Measurements from ENCODE around the gene PKD1L1. TPM values are rescaled to one million over a fixed set of nuclear protein-coding genes. Genes with fewer than 3 reads are reported as not detected.
"Not testable (repeated sequence)": the region's sequence is repeated elsewhere in the genome, so short reads cannot be mapped to it uniquely, and the experiment has no call there.

The PKD1L1 gene, protein sequence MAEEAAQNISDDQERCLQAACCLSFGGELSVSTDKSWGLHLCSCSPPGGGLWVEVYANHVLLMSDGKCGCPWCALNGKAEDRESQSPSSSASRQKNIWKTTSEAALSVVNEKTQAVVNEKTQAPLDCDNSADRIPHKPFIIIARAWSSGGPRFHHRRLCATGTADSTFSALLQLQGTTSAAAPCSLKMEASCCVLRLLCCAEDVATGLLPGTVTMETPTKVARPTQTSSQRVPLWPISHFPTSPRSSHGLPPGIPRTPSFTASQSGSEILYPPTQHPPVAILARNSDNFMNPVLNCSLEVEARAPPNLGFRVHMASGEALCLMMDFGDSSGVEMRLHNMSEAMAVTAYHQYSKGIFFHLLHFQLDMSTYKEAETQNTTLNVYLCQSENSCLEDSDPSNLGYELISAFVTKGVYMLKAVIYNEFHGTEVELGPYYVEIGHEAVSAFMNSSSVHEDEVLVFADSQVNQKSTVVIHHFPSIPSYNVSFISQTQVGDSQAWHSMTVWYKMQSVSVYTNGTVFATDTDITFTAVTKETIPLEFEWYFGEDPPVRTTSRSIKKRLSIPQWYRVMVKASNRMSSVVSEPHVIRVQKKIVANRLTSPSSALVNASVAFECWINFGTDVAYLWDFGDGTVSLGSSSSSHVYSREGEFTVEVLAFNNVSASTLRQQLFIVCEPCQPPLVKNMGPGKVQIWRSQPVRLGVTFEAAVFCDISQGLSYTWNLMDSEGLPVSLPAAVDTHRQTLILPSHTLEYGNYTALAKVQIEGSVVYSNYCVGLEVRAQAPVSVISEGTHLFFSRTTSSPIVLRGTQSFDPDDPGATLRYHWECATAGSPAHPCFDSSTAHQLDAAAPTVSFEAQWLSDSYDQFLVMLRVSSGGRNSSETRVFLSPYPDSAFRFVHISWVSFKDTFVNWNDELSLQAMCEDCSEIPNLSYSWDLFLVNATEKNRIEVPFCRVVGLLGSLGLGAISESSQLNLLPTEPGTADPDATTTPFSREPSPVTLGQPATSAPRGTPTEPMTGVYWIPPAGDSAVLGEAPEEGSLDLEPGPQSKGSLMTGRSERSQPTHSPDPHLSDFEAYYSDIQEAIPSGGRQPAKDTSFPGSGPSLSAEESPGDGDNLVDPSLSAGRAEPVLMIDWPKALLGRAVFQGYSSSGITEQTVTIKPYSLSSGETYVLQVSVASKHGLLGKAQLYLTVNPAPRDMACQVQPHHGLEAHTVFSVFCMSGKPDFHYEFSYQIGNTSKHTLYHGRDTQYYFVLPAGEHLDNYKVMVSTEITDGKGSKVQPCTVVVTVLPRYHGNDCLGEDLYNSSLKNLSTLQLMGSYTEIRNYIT (N-terminal part only)
- total RNA-seq = under 1 TPM; 0.08 TPM

DNA sequence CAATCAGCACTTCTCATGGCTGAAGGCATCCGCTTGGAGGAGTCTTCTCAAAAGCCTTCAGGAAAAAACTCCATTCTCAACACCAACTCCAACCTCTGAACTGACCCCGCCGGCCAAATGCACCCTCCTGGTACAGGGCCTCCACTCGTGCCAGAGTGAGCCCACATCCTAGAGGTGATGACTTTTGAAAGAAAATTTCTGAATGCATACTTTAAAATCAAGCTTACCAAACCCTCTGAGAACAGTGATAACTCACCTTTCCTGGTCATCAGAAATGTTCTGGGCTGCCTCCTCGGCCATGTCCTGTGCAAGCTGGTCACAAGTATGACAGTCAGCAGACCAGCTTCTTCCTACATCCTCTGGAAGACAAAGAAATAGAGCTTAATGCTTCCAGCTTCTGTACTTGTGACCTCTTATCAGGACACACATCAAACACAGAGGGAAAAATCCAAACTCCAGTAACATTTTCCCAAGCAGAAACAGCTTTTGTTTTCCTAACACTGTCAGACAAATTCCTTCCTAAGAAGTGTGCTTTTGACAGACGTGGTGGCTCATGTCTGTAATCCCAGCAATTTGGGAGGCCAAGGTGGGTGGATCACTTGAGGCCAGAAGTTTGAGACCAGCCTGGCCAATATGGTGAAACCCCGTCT, at the start of gene PKD1L1:
PKD1L1 (minus strand) TSS at position 326 of the 650 bp plus-strand sequence; CDS start at position 300, 26 bp downstream.
- ChIA-PET POLR2A (no interaction called here), CTCF (interaction anchor here (0.6 kb wide), 1 partner anchor 162 kb away, joined by 3 read pairs; no protein-coding TSS in a partner anchor)

DNA sequence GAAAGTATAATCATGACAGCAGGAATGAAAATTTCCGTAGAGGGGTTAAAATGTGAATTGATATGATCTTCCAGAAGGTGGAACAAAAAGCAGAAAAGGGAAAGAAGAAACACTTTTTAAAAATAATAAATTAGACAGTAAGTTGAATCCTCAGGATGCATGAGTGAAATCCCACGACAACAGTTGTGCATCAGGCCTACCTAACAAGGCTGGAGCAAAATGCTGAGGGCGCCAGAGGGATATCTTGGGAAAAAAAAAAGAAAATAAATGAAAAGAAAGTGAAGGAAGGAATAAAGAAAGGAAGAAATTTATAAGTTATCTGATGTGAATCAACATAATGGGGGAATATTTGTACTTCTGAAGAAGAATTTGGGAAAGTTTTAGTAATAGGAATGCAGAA, 44.2 kb upstream of the PKD1L1 start:
- ChIA-PET CTCF (interaction anchor here (0.7 to 1.8 kb wide), 9 partner anchors 10 to 118 kb away, joined by 3 to 23 read pairs (median 5); no protein-coding TSS in a partner anchor), POLR2A (interaction anchor here (1.3 kb wide), 1 partner anchor 96 kb away, joined by 9 read pairs; the partner anchor contains the start of gene UPP1)

DNA sequence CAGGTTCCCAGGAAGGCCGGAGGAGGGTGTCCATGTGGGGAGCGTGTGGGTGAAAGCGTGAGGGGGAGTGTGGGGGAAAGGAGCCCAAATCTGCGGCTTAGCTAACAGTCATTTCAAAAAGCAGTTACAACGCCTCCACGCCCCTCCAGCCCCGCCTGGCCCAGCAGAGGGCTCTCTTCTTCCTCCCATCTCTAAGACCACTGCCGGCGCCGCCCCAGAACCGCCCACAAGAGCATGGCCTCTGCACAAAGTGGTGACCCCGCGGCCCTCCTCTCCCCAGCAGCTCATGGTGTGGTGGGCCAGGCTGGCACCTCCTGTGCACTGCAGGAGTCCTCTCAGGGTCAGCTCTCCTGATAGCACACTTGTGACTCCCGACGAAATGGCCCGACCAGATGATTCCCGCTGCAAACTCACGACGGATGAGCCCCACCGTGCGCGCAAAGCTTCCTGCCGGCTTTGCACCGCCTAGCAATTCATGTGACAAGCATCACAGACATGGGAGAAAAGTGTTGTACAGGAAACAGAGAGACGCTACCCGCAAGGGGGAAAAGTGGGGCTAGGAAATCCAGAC, 43.6 kb upstream of the PKD1L1 start:
- POLR2A ChIA-PET = interaction anchor here (0.6 to 1.3 kb wide), 3 partner anchors 89 to 116 kb away, joined by 3 to 9 read pairs (median 3); partner anchors contain the start of gene UPP1
- CTCF ChIA-PET = interaction anchor here (0.5 to 1.8 kb wide), 13 partner anchors 9 to 118 kb away, joined by 3 to 23 read pairs (median 4); no protein-coding TSS in a partner anchor

DNA sequence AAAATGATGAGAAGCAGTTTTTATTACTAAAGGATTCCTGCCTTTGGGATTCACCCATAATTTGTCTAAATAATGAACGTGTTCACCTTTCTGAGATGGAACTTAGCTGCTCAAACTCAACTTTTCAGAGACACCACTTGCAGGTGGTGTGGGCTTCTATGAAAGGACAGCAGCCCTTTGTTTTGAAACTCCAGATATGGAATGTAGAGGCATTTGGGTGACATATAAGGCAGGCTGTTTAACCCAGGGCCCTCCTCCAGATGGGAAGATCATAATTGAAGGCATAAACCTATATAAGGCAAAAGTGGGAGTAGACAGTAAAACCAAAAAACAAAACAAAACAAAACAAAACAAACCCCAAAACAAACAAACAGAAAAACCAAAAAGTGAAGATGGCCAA, 43.0 kb upstream of the PKD1L1 start:
- CTCF ChIA-PET = interaction anchor here (0.5 to 1.8 kb wide), 11 partner anchors 9 to 119 kb away, joined by 3 to 23 read pairs (median 5); no protein-coding TSS in a partner anchor
- POLR2A ChIA-PET = interaction anchor here (0.7 to 1.3 kb wide), 2 partner anchors 97 to 117 kb away, joined by 3 to 9 read pairs; partner anchors contain the start of gene UPP1

DNA sequence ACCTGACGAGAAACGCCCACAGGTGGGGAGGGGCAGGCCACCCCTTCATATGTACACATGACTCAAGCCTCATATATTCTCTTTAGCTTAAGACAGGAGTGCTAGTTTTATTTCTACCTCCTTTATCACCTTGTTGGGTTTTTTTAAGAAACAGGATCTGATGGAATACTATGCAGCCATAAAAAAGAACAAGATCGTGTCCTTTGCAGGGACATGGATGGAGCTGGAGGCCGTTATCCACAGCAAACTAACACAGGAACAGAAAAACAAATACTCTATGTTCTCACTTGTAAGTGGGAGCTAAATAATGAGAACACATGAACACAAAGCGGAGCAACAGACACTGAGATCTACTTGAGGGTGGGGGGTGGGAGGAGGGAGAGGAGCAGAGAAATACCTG, 42.3 kb upstream of the PKD1L1 start:
- ChIA-PET POLR2A (no interaction called here), CTCF (interaction anchor here (0.6 to 1.8 kb wide), 3 partner anchors 51 to 120 kb away, joined by 3 to 5 read pairs (median 3); no protein-coding TSS in a partner anchor)

DNA sequence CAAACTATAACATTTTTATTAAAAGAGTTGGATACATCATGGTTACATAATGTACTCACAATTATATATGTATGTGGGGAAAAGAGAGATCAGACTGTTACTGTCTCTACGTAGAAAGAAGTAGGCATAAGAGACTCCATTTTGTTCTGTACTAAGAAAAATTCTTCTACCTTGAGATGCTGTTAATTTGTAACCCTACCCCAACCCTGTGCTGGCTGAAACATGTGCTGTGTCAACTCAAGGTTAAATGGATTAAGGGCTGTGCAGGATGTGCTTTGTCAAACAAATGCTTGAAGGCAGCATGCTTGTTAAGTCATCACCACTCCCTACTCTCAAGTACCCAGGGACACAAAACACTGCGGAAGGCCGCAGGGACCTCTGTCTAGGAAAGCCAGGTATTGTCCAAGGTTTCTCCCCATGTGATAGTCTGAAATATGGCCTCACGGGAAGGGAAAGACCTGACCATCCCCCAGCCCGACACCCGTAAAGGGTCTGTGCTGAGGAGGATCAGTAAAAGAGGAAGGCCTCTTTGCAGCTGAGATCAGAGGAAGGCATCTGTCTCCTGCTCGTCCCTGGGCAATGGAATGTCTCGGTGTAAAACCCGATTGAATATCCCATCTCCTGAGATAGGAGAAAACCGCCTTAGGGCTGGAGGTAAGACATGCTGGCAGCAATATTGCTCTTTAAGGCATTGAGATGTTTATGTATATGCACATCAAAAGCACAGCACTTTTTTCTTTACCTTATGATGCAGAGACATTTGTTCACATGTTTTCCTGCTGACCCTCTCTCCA, 41.5 kb upstream of the PKD1L1 start:
- CTCF ChIA-PET = interaction anchor here (1.2 to 1.4 kb wide), 2 partner anchors 46 to 114 kb away, joined by 3 read pairs; partner anchors contain the start of gene C7orf57
- POLR2A ChIA-PET = not testable (repeated sequence)

DNA sequence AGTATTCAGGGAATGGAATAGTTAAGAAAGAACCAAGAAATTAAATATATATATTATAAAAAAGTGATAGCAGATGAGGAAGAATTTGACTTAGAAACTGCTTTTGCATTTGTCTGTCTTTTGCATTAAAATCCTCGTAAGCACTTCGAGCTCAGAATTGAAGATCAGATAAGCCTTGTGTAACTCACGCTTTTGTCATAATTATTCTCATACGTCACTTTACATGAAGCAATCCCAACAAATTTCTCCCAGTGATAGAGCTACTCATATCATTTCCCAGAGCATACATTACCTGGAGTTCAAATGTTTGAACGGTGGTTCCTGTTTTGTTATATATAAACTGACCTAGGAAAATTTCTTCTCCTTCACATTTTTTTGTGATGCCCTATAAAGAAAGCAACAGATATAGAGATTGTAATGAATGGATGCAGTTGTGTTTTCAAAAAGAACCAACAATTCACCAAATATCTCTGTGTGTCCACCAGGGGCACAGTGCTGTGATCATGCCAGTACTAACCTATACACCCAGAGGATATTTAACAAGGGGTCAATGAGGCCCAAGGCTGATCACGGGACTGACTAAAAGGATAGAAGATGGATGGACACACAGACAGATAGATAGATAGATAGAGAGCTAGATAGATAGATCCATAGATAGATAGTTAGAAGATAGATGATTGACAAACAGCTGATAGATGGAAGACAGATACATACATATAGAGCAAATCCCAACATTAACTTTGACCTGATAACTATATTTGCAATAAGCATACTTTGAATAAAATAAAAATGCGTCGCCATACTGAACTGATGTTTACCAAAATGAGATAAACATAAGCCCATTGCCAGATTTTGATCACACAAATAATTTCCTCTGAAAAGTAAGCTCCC, 40.5 kb upstream of the PKD1L1 start:
- ChIA-PET POLR2A (no interaction called here), CTCF (interaction anchor here (1.0 to 1.7 kb wide), 5 partner anchors 38 to 121 kb away, joined by 3 to 7 read pairs (median 3); partner anchors contain the start of gene C7orf57)

DNA sequence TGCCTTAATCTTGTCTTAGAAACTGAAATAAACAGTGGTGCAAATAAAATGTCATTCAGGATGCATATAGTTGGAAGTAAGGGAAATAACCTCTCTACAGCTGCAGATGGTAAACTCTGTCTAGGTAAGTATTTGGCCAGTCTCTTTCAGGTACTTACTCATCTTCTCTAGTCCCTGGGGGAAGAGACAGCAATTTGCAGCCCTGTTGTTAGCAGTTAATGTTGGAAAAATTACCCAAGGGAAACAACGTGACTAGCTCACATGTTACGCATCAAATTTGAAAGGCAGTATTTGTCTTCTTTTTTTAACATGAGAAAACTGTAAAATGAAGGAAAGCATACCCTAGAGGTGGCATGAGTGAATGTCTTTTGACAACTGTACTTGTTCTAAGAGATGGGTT, 34.3 kb upstream of the PKD1L1 start:
- CTCF ChIA-PET = interaction anchor here (1.1 to 1.9 kb wide), 4 partner anchors 9 to 127 kb away, joined by 3 to 6 read pairs (median 4); no protein-coding TSS in a partner anchor
- POLR2A ChIA-PET = interaction anchor here (1.0 kb wide), 1 partner anchor 101 kb away, joined by 4 read pairs; no protein-coding TSS in a partner anchor

DNA sequence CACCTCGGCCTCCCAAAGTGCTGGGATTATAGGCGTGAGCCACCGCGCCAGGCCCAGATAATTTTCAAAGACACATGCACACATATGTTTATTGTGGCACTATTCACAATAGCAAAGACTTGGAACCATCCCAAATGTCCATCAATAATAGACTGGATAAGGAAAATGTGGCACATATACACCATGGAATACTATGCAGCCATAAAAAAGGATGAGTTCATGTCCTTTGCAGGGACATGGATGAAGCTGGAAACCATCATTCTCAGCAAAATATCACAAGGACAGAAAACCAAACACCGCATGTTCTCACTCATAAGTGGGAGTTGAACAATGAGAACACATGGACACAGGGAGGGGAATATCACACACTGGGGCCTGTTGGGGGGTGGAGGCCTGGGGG, 32.4 kb upstream of the PKD1L1 start:
- CTCF ChIA-PET = interaction anchor here (1.5 kb wide), 1 partner anchor 129 kb away, joined by 4 read pairs; no protein-coding TSS in a partner anchor
- POLR2A ChIA-PET = not testable (repeated sequence)

DNA sequence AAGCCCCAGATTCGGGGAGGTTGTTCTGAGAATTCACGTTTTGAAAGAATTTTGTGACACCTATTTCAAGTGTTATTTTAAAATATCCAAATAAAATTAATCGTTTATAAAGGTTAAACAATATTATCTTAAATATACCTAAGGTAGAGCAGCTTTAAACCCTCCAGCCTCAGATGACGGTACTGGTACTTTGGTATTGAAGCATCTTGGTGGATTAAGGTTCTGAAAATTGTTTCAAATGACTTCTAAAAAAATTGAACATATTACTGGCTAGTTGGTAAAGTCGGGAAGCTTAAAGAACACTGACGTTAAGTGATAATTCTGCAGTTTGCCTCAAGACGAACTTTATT, 31.5 kb upstream of the PKD1L1 start:
- POLR2A ChIA-PET = no interaction called here

DNA sequence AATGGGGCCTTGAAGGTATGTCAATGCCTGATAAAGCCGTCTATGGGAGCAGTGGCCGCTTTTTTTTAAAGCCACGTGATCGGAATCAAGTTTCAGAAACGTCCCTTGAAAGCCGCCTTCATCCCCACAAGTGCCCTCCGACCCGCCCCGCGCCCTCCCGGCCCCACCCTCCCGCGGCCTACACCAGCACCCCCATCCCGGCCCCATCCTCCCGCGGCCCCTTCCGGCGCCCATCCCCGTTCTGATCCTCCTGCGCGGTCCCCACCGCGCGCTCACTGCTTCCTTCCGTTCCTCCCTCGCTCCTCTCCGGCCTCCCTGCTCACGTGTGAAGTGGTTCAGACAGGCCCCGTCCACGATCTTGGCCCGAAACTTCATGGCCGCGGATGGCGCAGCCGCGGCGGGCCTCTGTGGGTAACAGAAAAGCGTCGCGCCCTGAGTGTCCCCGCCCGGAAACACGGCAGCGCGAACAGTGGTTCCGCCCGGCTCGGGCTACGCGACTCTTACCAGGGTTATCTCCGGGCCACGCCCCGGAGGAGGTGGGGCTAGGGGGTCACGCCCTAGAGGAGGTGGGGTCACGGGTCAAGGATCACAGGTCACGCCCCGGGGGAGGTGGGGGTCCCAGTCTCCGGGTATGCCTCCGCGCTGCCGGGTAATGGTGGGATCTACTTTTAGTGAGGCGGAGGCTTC, 31.0 kb upstream of the PKD1L1 start, which contains the start of gene HUS1:
HUS1 (minus strand) TSS at position 471 of the 687 bp plus-strand sequence; CDS start at position 375, 96 bp downstream.
- POLR2A ChIA-PET = no interaction called here
- CTCF ChIA-PET = interaction anchor here (1.2 to 1.6 kb wide), 3 partner anchors 13 to 131 kb away, joined by 4 to 11 read pairs (median 4); no protein-coding TSS in a partner anchor

More for the DNA sequence above, 31.5 kb upstream of the PKD1L1 start:
- CTCF ChIA-PET = interaction anchor here (1.5 kb wide), 1 partner anchor 130 kb away, joined by 4 read pairs; no protein-coding TSS in a partner anchor

DNA sequence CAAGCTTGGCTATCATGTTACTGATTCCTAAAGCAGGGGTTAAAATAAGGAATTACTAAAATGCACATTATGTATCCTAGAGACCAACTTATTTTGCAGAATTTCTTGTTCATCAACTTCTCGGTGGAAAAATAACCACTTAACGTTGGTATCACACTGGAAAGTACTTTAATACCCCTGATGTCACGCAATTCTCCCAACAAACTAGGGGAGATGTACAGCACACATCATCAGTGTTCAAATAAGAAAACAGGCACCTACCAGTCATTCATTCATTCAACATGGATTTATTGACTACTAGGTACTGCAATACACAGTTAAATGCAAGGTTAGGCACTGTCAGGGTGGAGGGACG, 30.5 kb upstream of the PKD1L1 start:
- ChIA-PET POLR2A (no interaction called here), CTCF (interaction anchor here (1.2 to 1.6 kb wide), 2 partner anchors 13 to 131 kb away, joined by 4 to 11 read pairs; no protein-coding TSS in a partner anchor)

DNA sequence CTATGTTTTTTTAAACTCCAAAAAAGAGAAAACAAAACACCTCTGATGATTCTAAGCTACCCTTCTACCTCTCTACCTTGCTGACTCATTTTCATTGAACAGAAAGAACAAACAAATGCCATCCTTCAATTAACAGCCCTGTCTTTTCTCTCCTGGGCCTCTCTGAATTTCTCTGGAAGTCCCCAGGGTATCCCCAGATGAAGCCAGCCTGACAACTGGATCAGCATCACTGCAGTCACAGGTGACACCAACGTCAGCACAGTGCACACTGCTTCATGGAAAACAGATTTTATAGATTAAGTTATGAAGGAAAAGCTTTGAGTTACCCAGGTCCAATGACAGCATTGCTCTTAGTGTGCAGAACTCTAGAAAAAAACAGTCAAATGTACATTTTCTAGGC, 25.5 kb upstream of the PKD1L1 start:
- ChIA-PET POLR2A (no interaction called here), CTCF (interaction anchor here (1.1 kb wide), 1 partner anchor 29 kb away, joined by 3 read pairs; no protein-coding TSS in a partner anchor)

DNA sequence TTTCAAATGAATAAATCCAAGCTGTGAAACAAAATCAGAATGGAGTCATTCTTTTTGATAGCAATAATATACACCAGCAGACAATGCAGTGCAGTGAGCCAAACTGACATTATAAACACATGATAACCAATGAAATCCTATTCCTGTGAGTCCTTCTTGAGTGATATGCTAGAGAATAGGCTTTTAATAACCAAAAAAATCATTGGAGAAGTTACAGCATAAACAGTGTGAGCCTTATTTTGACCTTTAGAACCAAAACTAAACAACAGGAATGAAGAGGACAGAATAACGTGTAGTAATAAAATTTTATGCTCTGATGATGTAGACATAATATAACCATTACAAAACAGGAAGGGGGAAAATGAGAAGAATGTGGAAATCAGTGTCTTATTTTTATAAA, 22.5 kb upstream of the PKD1L1 start:
- POLR2A ChIA-PET = no interaction called here
- CTCF ChIA-PET = no interaction called here

Measured in activated CD8-positive, alpha-beta memory T cell treated with anti-CD3 and anti-CD28 coated beads for 36 hours (primary cell).